Adrenal gland (tissue), 12 donors: ENCODE measurements around the gene ZDHHC11B. TPM values are rescaled to one million over a fixed set of nuclear protein-coding genes. Genes with fewer than 3 reads are reported as not detected.

ENCODE experiments used
- DNase-seq, 7 donors: peaks; one replicate each; pipeline ENCODE4 v3.0.0-alpha.2; 2019 to 2020
- H3K27ac ChIP-seq, 5 donors: fragments of 200-600 bp; sonication (generic) in 4 of 5; 1 replicate in 3 of 5; 2 replicates in 2 of 5; pipeline versions ENCODE4 v1.5.1 to v1.8.0; 2016 to 2020; ENCODE audit warnings: mild to moderate bottlenecking in 1 of 5
- H3K27me3 ChIP-seq: fragments of 200-600 bp; 2 replicates; pipeline ENCODE4 v1.8.0; 2021
- H3K36me3 ChIP-seq, 2 donors: fragments of 200-600 bp; replicated peaks in 1 of 2; 1 replicate in 1 of 2; 2 replicates in 1 of 2; pipeline versions ENCODE4 v1.5.1 to v1.8.0; 2018 to 2022
- H3K4me1 ChIP-seq, 2 donors: fragments of 200-600 bp; replicated peaks in 1 of 2; 1 replicate in 1 of 2; 2 replicates in 1 of 2; pipeline versions ENCODE4 v1.5.1 to v1.8.0; 2018 to 2021
- H3K4me3 ChIP-seq, 4 donors: fragments of 200-600 bp; sonication (generic) in 3 of 4; one replicate each; pipeline ENCODE4 v1.5.1; 2016 to 2018
- H3K9me3 ChIP-seq, 3 donors: fragments of 200-600 bp; sonication (generic) in 1 of 3; replicated peaks in 1 of 3; 1 replicate in 2 of 3; 2 replicates in 1 of 3; pipeline versions ENCODE4 v1.5.1 to v1.8.0; 2016 to 2021
- POLR2A ChIP-seq, 2 donors: fragments of 450-650 bp; IDR thresholded peaks; one replicate each; pipeline ENCODE4 v1.6.1; 2017; ENCODE audit warnings: antibody characterized with exemption in 2 of 2, mild to moderate bottlenecking in 2 of 2, moderate library complexity in 1 of 2
- WGBS, 4 donors: extraction: QIAGEN DNeasy Blood & Tissue Kit in 2 of 4; methylation state at CpG; one replicate each; pipeline versions ENCODE4 v1.1.5 to v1.1.7; 2013 to 2017; 5-methylcytosine and 5-hydroxymethylcytosine counted together
- intact Hi-C, 2 donors: fragments of 100-400 bp; cut with DNase I; formaldehyde crosslinking; loops; one replicate each; pipeline versions ENCODE4 v1.14.1 to v1.15.0; 2022 to 2023
- polyA plus RNA-seq, 3 donors: library from polyadenylated mRNA; stranded (reverse); fragments of 200-250 nt in 2 of 3; fragments of 350-450 nt in 1 of 3; fragmentation: Illumina TruSeq in 1 of 3; extraction: RNeasy Lipid Tissue Mini Kit (QIAGEN cat#74804) in 1 of 3; gene quantifications; one replicate each; pipeline ENCODE4 v1.2.3, GENCODE V29; 2013 to 2014
- total RNA-seq, 9 donors: library from RNA; depleted of rRNA in 4 of 9; stranded (reverse); fragments of >200 nt in 4 of 9; fragments of 120-200 nt in 1 of 9; fragmentation: NEBNext Ultra II Directional in 1 of 9; extraction: Animal tissue kit (Norgen Biotek cat#: 25700) in 1 of 9; gene quantifications; one replicate each; pipeline versions ENCODE4 v1.1.0 to v1.2.4, GENCODE V29; 2013 to 2023
- TF ChIP-seq, protein P1 (sequence below), 6 experiments: fragments of 450-650 bp in 4 of 6; fragments of 200-600 bp in 2 of 6; sonication (generic) in 1 of 6; IDR thresholded peaks; 1 replicate in 5 of 6; 2 replicates in 1 of 6; pipeline versions ENCODE4 v1.5.1 to v1.8.0; 2016 to 2021; ENCODE audit warnings: antibody characterized with exemption in 6 of 6, mild to moderate bottlenecking in 2 of 6, moderate library complexity in 1 of 6
- donor health status: healthy with polysubstance abuse.
- donor health status: Bipolar disorder and iron deficiency.
- donor health status: DM: yes; HTN: yes; CAD: no.
- donor health status: DM: no; HTN: no; CAD: no.
- donor health status: DM: no; HTN: no; CAD: no.
- donor health status: DM: yes; HTN: yes; CAD: no.

The ZDHHC11B gene
- total and polyA plus RNA-seq, 12 donors = 0.64 to 7.8 (median 1.5) TPM; not detected in 2

DNA sequence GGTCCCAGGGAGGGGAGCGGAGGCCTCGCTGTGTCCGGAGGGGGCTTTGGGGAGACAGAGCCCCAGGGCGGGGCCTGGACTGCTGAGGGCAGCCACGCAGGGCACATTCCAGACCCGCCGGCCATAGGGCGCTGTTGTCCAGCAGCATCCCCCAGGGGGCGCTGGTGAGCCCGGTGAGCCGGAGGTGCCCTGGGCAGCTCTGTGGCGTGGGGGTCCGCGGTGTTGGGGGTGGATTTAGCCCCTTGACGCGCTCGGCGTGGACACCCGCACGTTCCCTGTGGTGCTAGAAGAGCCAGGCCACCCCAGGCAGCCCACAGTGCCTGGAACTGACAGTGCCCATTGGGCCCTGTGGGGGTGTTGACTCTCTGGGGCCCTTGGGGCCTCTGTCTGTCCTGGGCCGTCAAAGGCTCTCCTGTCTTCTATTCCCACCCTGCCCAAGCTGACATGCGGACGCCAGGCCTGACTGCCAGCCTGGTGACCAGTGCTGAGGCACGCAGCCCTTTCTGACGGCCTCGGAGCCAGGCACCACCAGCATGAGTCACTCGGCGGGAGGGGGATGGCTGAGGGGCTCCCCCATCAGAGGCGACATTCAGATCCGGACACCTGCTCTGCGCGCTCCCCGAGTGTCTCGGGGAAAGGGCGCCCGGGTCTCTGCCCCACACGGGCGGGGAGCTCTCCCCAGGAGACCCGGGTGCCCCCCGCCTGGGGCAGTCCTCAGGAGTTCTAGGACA, 115.3 kb downstream of the ZDHHC11B start:
- peak in 3 of 7 donors; percentile 25 to 51 (median 41) for DNase-seq
- Histone ChIP-seq H3K27ac (no peak overlapping the region), H3K36me3 (no peaks in the 10 kb centered on the region), H3K9me3 (no peaks in the 10 kb centered on the region), H3K4me3 (no peak overlapping the region), H3K27me3 (no peaks in the 10 kb centered on the region), H3K4me1 (peaks cover 0 to 26% of the 10 kb centered on the region in 2 donors)
- 46 to 70% (median 57%) methylated on average over 3 to 40 of the region's 40 CpGs for WGBS, 4 donors
- intact Hi-C loops = no loop called here
- TF ChIP-seq POLR2A (IDR thresholded peaks at IDR 0.05) = no peak
- TF ChIP-seq, protein P1, sequence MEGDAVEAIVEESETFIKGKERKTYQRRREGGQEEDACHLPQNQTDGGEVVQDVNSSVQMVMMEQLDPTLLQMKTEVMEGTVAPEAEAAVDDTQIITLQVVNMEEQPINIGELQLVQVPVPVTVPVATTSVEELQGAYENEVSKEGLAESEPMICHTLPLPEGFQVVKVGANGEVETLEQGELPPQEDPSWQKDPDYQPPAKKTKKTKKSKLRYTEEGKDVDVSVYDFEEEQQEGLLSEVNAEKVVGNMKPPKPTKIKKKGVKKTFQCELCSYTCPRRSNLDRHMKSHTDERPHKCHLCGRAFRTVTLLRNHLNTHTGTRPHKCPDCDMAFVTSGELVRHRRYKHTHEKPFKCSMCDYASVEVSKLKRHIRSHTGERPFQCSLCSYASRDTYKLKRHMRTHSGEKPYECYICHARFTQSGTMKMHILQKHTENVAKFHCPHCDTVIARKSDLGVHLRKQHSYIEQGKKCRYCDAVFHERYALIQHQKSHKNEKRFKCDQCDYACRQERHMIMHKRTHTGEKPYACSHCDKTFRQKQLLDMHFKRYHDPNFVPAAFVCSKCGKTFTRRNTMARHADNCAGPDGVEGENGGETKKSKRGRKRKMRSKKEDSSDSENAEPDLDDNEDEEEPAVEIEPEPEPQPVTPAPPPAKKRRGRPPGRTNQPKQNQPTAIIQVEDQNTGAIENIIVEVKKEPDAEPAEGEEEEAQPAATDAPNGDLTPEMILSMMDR (IDR thresholded peaks at IDR 0.05) = peak; percentile 36 to 66 (median 51)

DNA sequence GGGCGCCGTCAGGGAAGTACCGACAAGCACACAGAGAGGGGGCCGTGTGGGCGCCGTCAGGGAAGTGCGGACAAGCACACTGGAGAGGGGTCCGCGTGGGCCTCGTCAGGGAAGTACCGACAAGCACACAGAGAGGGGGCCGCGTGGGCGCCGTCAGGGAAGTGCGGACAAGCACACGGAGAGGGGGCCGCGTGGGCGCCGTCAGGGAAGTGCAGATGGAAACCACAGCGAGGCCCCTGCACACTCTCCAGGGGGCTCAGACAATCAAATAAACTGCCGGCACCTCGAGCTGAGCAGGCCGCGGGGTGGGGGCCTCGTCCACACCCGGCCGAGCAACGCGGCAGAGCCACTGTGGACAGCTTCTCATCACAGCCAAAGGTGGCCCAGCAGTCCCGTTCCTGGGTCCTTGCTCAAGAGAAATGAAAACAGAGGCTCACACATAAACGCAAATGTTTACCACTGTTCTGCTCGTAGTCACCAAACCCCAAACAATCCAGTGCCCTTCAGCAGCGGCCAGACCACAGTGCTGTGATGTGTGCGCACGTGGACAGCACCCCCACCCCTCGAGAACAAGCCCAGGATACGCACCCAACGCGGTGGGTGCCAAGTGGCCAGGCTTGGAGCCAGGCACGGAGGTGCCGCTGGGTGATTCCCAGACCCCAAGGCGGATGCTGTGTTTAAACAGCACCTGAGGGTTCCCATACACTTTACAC, 116.1 kb downstream of the ZDHHC11B start:
- intact Hi-C loops = no loop called here
- no peak for DNase-seq
- Histone ChIP-seq H3K27ac (no peak overlapping the region), H3K4me1 (peaks cover 0 to 23% of the 10 kb centered on the region in 2 donors), H3K4me3 (no peak overlapping the region), H3K9me3 (no peaks in the 10 kb centered on the region), H3K36me3 (peaks cover 0 to 4% of the 10 kb centered on the region in 2 donors), H3K27me3 (no peaks in the 10 kb centered on the region)
- 86 to 88% (median 87%) methylated on average over 31 to 44 of the region's 44 CpGs for WGBS, 4 donors
- no peak for TF ChIP-seq POLR2A (IDR thresholded peaks at IDR 0.05)
- TF ChIP-seq, protein P1 (IDR thresholded peaks at IDR 0.05) = no peak

DNA sequence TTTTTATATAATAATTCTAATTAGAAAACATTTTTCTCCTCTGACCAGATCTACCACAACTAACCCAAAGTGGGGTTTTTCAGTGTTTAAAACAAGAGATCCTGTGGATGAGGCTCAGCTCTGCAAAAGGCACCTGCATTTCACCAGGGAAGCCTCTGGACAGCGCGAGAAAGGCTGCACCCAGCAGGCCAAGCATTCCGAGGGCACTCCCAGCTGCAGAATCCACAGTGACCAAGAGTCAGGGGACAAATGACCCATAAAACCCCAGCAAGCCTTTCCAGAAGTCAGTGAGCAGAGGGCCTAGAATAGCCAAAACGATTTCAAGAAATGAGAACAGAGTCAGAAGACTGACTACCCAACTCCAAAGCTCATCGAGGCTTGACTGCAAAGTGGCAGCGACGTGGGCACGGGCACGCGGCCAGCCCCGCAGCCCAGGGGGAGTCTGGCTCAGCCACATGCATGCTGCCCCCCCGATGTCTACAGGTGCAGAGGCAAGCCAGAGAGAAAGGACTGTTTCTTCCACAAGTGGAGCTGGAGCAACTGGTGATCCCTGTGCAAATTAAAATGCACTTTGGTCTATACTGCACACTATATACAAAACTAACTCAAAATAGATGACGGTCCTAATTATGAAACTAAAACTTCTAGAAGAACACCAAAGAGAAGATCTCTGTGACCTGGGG, 117.6 kb downstream of the ZDHHC11B start:
- no peak for DNase-seq
- intact Hi-C loops = no loop called here
- TF ChIP-seq POLR2A (IDR thresholded peaks at IDR 0.05) = no peak
- TF ChIP-seq, protein P1 (IDR thresholded peaks at IDR 0.05) = no peak
- 94 to 96% (median 95%) methylated on average over 13 of the region's 13 CpGs for WGBS, 4 donors
- Histone ChIP-seq H3K9me3 (no peaks in the 10 kb centered on the region), H3K27ac (no peak overlapping the region), H3K4me1 (peaks cover 0 to 8% of the 10 kb centered on the region in 2 donors), H3K27me3 (no peaks in the 10 kb centered on the region), H3K36me3 (peaks cover 0 to 5% of the 10 kb centered on the region in 2 donors), H3K4me3 (no peak overlapping the region)
